ENCODE results near the gene PPP6R1. TPM values are rescaled to one million over a fixed set of nuclear protein-coding genes. Genes with fewer than 3 reads are reported as not detected.
A peak's percentile ranks its signal among the peaks of the same experiment; 100 is the strongest.

The PPP6R1 gene
- total and polyA plus RNA-seq, 2 of the 13 experiments (the other 11 are each of a cell fraction or from before 2014, with no cell fraction given): 25.8 to 54.0 TPM

- TF ChIP-seq, protein P1, sequence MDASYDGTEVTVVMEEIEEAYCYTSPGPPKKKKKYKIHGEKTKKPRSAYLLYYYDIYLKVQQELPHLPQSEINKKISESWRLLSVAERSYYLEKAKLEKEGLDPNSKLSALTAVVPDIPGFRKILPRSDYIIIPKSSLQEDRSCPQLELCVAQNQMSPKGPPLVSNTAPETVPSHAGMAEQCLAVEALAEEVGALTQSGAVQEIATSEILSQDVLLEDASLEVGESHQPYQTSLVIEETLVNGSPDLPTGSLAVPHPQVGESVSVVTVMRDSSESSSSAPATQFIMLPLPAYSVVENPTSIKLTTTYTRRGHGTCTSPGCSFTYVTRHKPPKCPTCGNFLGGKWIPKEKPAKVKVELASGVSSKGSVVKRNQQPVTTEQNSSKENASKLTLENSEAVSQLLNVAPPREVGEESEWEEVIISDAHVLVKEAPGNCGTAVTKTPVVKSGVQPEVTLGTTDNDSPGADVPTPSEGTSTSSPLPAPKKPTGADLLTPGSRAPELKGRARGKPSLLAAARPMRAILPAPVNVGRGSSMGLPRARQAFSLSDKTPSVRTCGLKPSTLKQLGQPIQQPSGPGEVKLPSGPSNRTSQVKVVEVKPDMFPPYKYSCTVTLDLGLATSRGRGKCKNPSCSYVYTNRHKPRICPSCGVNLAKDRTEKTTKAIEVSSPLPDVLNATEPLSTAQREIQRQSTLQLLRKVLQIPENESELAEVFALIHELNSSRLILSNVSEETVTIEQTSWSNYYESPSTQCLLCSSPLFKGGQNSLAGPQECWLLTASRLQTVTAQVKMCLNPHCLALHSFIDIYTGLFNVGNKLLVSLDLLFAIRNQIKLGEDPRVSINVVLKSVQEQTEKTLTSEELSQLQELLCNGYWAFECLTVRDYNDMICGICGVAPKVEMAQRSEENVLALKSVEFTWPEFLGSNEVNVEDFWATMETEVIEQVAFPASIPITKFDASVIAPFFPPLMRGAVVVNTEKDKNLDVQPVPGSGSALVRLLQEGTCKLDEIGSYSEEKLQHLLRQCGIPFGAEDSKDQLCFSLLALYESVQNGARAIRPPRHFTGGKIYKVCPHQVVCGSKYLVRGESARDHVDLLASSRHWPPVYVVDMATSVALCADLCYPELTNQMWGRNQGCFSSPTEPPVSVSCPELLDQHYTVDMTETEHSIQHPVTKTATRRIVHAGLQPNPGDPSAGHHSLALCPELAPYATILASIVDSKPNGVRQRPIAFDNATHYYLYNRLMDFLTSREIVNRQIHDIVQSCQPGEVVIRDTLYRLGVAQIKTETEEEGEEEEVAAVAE (CRISPR knock-in tag; IDR thresholded peaks at IDR 0.05; ENCODE audit: borderline replicate concordance): no peak
- TF ChIP-seq ATF2 (CRISPR knock-in tag; IDR thresholded peaks at IDR 0.05): peak; percentile 77
- TF ChIP-seq RXRB (CRISPR knock-in tag; IDR thresholded peaks at IDR 0.05; ENCODE audit: borderline replicate concordance): peak; percentile 78
- no peak for TF ChIP-seq TBP (CRISPR knock-in tag; IDR thresholded peaks at IDR 0.05)
- no peak for TF ChIP-seq ZNF451 (CRISPR knock-in tag; IDR thresholded peaks at IDR 0.05)
- no peak for TF ChIP-seq ZNF720 (CRISPR knock-in tag; IDR thresholded peaks at IDR 0.05)
- TF ChIP-seq ZFP62 (CRISPR knock-in tag; IDR thresholded peaks at IDR 0.05): no peak
- TF ChIP-seq HNF4A (CRISPR knock-in tag; IDR thresholded peaks at IDR 0.05): peak; percentile 86
- no peak for TF ChIP-seq ZNF557 (CRISPR knock-in tag; IDR thresholded peaks at IDR 0.05)
- TF ChIP-seq POLR2G (IDR thresholded peaks at IDR 0.05; ENCODE audit: low read depth, low read length): peak; percentile 75
- TF ChIP-seq ZNF546 (CRISPR knock-in tag; conservative IDR thresholded peaks at IDR 0.05): 0 out of 2 replicates have a peak, but pooled peaks have one; percentile 1
- TF ChIP-seq, protein P2, sequence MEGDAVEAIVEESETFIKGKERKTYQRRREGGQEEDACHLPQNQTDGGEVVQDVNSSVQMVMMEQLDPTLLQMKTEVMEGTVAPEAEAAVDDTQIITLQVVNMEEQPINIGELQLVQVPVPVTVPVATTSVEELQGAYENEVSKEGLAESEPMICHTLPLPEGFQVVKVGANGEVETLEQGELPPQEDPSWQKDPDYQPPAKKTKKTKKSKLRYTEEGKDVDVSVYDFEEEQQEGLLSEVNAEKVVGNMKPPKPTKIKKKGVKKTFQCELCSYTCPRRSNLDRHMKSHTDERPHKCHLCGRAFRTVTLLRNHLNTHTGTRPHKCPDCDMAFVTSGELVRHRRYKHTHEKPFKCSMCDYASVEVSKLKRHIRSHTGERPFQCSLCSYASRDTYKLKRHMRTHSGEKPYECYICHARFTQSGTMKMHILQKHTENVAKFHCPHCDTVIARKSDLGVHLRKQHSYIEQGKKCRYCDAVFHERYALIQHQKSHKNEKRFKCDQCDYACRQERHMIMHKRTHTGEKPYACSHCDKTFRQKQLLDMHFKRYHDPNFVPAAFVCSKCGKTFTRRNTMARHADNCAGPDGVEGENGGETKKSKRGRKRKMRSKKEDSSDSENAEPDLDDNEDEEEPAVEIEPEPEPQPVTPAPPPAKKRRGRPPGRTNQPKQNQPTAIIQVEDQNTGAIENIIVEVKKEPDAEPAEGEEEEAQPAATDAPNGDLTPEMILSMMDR (CRISPR knock-in tag; IDR thresholded peaks at IDR 0.05): peak; percentile 35; the same call in 1 of the 2 replicates
- TF ChIP-seq CHCHD3 (CRISPR knock-in tag; IDR thresholded peaks at IDR 0.05): no peak
- TF ChIP-seq ZNF234 (CRISPR knock-in tag; conservative IDR thresholded peaks at IDR 0.05): no peak
- no peak for TF ChIP-seq ZNF530 (CRISPR knock-in tag; IDR thresholded peaks at IDR 0.05; ENCODE audit: low read depth)
- no peak for TF ChIP-seq NCOR1 (IDR thresholded peaks at IDR 0.05; ENCODE audit: borderline replicate concordance, low read length)
- TF ChIP-seq ZNF441 (CRISPR knock-in tag; IDR thresholded peaks at IDR 0.05; ENCODE audit: borderline replicate concordance): no peak
- TF ChIP-seq ZFX (CRISPR knock-in tag; IDR thresholded peaks at IDR 0.05; ENCODE audit: low read depth): peak; percentile 81
- TF ChIP-seq ZZZ3 (CRISPR knock-in tag; IDR thresholded peaks at IDR 0.05; ENCODE audit: borderline replicate concordance): no peak
- TF ChIP-seq PPARG (CRISPR knock-in tag; conservative IDR thresholded peaks at IDR 0.05): no peak
- TF ChIP-seq TEF (CRISPR knock-in tag; IDR thresholded peaks at IDR 0.05): no peak
- TF ChIP-seq ZNF678 (CRISPR knock-in tag; IDR thresholded peaks at IDR 0.05): 0 out of 2 replicates have a peak, but pooled peaks have one; percentile 22
- no peak for TF ChIP-seq TBX3 (IDR thresholded peaks at IDR 0.05; ENCODE audit: borderline replicate concordance)
- TF ChIP-seq ZNF841 (CRISPR knock-in tag; IDR thresholded peaks at IDR 0.05; ENCODE audit: borderline replicate concordance): no peak
Measured at GRCh38 chr19:55228403-55229031, 30.3 kb downstream of the PPP6R1 start, which contains the start of gene TMEM86B (continued).
